ENCODE data around the gene HERC4. TPM values are rescaled to one million over a fixed set of nuclear protein-coding genes. Genes with fewer than 3 reads are reported as not detected.

The HERC4 gene
- total and polyA plus RNA-seq, 4 donors: 7.3 to 53.2 (median 16.0) TPM

- no peak overlapping the region for H3K4me3 ChIP-seq (ENCODE audit: low read depth in 1 of 3, low read length in 3 of 3)
- H3K4me1 ChIP-seq (ENCODE audit: control insufficient read depth in 4 of 4, insufficient read depth in 4 of 4, low read length in 3 of 4): peaks cover 1 to 9% (median 3%) of the 10 kb centered on the region in 4 donors
- H3K27me3 ChIP-seq (ENCODE audit: control insufficient read depth in 4 of 4, insufficient read depth in 4 of 4, low read length in 3 of 4): no peaks in the 10 kb centered on the region
- no peak overlapping the region for H3K9ac ChIP-seq (ENCODE audit: low read depth in 1 of 2, low read length in 2 of 2)
- no peak for DNase-seq (ENCODE audit: low spot score)
- peaks cover 4 to 48% (median 27%) of the 10 kb centered on the region in 4 donors for H3K36me3 ChIP-seq (ENCODE audit: control insufficient read depth in 4 of 4, insufficient read depth in 3 of 4, low read depth in 1 of 4, low read length in 3 of 4)
- no peak overlapping the region for H3K27ac ChIP-seq (ENCODE audit: low read depth in 1 of 2, low read length in 2 of 2)
- TF ChIP-seq GABPA (IDR thresholded peaks at IDR 0.05 in 1 of 2, conservative IDR thresholded peaks at IDR 0.05 in 1 of 2) (no peak), ZBTB33 (IDR thresholded peaks at IDR 0.05) (no peak), NR2F2 (IDR thresholded peaks at IDR 0.05) (no peak), TAF1 (conservative IDR thresholded peaks at IDR 0.05) (no peak), HNF4G (IDR thresholded peaks at IDR 0.05) (no peak), HNF4A (conservative IDR thresholded peaks at IDR 0.05) (no peak), CTCF (IDR thresholded peaks at IDR 0.05; ENCODE audit: low read depth, low read length, missing input control) (no peak), RXRA (IDR thresholded peaks at IDR 0.05) (no peak), MAX (IDR thresholded peaks at IDR 0.05) (no peak), ATF3 (IDR thresholded peaks at IDR 0.05) (no peak), JUND (IDR thresholded peaks at IDR 0.05) (no peak), FOXA1 (IDR thresholded peaks at IDR 0.05) (no peak), YY1 (IDR thresholded peaks at IDR 0.05) (no peak), REST (IDR thresholded peaks at IDR 0.05) (no peak), FOXA2 (IDR thresholded peaks at IDR 0.05) (no peak), RAD21 (IDR thresholded peaks at IDR 0.05) (no peak), EGR1 (IDR thresholded peaks at IDR 0.05; ENCODE audit: low read depth in 2 of 2) (no peak), SP1 (IDR thresholded peaks at IDR 0.05) (no peak)
- H3K9me3 ChIP-seq (ENCODE audit: control insufficient read depth in 4 of 4, low read length in 3 of 4): no peaks in the 10 kb centered on the region
- WGBS: 98% methylated on average over 8 of the region's 8 CpGs
These were observed 160.2 kb downstream of the HERC4 start for GRCh38 chr10:67914777-67915340.
